ENCODE data around the gene CTDSPL.

DNA sequence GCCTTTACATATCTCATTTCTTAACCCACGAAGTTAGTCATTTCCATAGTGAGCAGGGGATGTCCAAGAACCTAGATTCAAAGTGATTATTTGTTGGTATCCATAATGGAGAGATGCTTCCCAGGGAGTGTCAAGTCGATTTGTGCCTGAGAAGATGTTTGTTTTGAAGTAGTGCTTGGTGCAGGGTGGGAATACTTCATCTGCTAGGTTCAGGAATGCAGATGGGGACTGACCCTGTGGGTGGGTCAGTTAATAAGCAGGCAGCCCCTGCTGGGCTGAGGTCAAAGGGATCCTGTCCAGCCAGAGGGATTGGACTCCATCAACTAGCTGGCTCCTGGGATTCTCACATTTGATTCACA, 84.8 kb downstream of the CTDSPL start:
- TF ChIP-seq, protein P1, sequence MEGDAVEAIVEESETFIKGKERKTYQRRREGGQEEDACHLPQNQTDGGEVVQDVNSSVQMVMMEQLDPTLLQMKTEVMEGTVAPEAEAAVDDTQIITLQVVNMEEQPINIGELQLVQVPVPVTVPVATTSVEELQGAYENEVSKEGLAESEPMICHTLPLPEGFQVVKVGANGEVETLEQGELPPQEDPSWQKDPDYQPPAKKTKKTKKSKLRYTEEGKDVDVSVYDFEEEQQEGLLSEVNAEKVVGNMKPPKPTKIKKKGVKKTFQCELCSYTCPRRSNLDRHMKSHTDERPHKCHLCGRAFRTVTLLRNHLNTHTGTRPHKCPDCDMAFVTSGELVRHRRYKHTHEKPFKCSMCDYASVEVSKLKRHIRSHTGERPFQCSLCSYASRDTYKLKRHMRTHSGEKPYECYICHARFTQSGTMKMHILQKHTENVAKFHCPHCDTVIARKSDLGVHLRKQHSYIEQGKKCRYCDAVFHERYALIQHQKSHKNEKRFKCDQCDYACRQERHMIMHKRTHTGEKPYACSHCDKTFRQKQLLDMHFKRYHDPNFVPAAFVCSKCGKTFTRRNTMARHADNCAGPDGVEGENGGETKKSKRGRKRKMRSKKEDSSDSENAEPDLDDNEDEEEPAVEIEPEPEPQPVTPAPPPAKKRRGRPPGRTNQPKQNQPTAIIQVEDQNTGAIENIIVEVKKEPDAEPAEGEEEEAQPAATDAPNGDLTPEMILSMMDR (IDR thresholded peaks at IDR 0.05), result no peak
- TF ChIP-seq POLR2A (IDR thresholded peaks at IDR 0.05) (no peak), POLR2AphosphoS5 (IDR thresholded peaks at IDR 0.05) (no peak)

Measured in prostate gland (tissue), 2 donors.